ENCODE data around the gene JAG2. TPM values are rescaled to one million over a fixed set of nuclear protein-coding genes. Genes with fewer than 3 reads are reported as not detected.

Gene JAG2
- total RNA-seq, 3 donors from 2014 or later (not counting 1 experiment from before 2014, with no cell fraction given): 3.5 to 6.6 (median 6.1) TPM

DNA sequence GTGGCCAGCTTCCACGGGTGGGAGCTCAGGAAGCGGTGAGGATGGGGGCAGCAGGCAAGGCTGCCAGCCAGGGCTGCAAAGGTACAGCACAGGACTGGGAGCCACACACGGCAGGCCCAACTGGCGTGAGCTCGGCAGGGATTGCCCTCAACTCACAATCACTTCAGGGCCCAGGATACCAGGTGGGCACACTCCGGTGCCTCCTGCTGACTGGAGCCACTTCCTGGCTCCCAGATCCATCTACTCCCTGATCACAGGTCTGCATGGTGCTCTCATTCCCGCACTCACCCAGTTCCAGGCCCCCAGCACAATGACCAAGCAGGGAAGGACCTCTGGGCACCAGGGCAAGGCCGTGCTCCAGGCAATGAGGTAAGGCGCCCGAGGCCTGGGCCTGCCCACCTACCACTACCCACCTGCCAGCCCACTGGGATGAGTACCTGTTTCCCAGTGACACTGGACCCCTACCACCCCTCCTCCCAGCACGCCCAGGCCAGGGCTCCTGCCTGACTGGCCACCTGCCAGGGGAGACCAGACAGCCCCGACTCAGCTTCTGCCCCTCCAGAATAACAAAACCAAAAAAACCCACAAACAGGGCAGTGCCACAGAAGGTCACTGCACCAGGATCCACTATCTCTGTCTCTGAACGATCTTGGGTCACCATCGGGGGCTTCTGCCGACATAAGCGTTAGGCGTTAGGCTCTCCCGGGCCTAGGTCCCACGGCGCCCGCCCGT lies 1.8 kb downstream of the JAG2 start:
- H3K9me3 Mint-ChIP-seq: no peaks in the 10 kb centered on the region
- peaks cover 23% of the 10 kb centered on the region for H3K4me1 ChIP-seq (ENCODE audit: control insufficient read depth, insufficient read depth, low read length)
- ATAC-seq: no peak
- peaks cover 0 to 19% of the 10 kb centered on the region in 2 donors for H3K27me3 Mint-ChIP-seq (ENCODE audit: low read depth in 2 of 2)
- no peak for DNase-seq
- no peak overlapping the region for H3K27ac Mint-ChIP-seq
- H3K27ac ChIP-seq (ENCODE audit: low read length): no peak overlapping the region
- no peaks in the 10 kb centered on the region for H3K9me3 ChIP-seq (ENCODE audit: control insufficient read depth, insufficient read depth, low read length)
- no peaks in the 10 kb centered on the region for H3K36me3 ChIP-seq (ENCODE audit: control insufficient read depth, insufficient read depth, low read length)
- H3K4me3 ChIP-seq (ENCODE audit: low read length): no peak overlapping the region
- H3K4me3 Mint-ChIP-seq: peak overlapping the region; percentile 56
- H3K36me3 Mint-ChIP-seq: no peaks in the 10 kb centered on the region
- TF ChIP-seq, protein P1, sequence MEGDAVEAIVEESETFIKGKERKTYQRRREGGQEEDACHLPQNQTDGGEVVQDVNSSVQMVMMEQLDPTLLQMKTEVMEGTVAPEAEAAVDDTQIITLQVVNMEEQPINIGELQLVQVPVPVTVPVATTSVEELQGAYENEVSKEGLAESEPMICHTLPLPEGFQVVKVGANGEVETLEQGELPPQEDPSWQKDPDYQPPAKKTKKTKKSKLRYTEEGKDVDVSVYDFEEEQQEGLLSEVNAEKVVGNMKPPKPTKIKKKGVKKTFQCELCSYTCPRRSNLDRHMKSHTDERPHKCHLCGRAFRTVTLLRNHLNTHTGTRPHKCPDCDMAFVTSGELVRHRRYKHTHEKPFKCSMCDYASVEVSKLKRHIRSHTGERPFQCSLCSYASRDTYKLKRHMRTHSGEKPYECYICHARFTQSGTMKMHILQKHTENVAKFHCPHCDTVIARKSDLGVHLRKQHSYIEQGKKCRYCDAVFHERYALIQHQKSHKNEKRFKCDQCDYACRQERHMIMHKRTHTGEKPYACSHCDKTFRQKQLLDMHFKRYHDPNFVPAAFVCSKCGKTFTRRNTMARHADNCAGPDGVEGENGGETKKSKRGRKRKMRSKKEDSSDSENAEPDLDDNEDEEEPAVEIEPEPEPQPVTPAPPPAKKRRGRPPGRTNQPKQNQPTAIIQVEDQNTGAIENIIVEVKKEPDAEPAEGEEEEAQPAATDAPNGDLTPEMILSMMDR (IDR thresholded peaks at IDR 0.05): no peak
- H3K4me1 Mint-ChIP-seq: peaks cover under 1 to 15% of the 10 kb centered on the region in 2 donors
- intact Hi-C loops (cut with micrococcal nuclease): loop anchor here (5.0 kb wide), 1 partner anchor 74 kb away; no protein-coding TSS in a partner anchor
- peaks cover 23% of the 10 kb centered on the region for H3K27me3 ChIP-seq (ENCODE audit: control insufficient read depth, insufficient read depth, low read length)
- 67% methylated on average over 22 of the region's 22 CpGs for WGBS (ENCODE audit: insufficient coverage)

DNA sequence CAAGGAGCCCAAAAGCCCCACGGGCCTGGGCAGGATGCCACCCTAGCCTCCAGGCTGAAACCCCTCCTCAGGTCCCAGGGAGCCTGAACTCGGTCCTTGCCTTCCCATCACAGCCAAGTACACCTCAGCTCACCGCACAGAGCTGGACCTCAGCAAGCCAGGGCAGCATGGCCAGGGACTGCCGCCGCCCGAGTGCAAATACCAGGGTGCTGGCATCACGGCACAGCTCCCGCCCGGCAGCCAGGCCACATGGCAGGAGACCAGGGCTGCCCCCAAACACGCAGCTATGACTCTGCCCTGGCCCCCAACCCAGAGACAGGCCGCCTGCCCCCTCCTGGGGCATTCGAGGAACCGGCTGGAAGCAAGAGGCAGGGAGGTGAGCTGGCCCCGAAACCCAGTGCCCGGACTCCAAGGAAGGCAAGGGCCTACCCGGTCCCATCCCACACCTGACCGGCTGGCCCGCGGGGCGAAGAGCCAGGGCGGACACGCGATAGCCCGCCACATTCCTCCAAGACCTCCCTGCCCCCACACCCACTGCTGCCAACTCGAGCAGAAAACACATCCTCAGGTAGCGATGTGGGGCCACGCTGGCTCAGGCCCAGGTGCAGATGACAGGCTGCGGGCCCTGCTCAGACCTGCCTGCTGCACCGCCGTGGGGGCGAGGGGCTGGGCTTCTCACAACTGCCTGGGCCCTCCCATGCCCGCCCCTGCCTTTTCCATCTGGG lies 2.7 kb downstream of the JAG2 start:
- ATAC-seq (no peak), DNase-seq (no peak)
- Histone ChIP-seq H3K36me3 (ENCODE audit: control insufficient read depth, insufficient read depth, low read length) (no peaks in the 10 kb centered on the region), H3K4me1 (ENCODE audit: control insufficient read depth, insufficient read depth, low read length) (peaks cover 19% of the 10 kb centered on the region), H3K27me3 (ENCODE audit: control insufficient read depth, insufficient read depth, low read length) (peaks cover 21% of the 10 kb centered on the region), H3K9me3 (ENCODE audit: control insufficient read depth, insufficient read depth, low read length) (no peaks in the 10 kb centered on the region), H3K27ac (ENCODE audit: low read length) (no peak overlapping the region), H3K4me3 (ENCODE audit: low read length) (no peak overlapping the region)
- H3K36me3 Mint-ChIP-seq: no peaks in the 10 kb centered on the region
- peaks cover 0 to 19% of the 10 kb centered on the region in 2 donors for H3K27me3 Mint-ChIP-seq (ENCODE audit: low read depth in 2 of 2)
- H3K9me3 Mint-ChIP-seq: no peaks in the 10 kb centered on the region
- H3K4me1 Mint-ChIP-seq: peaks cover 0 to 13% of the 10 kb centered on the region in 2 donors
- H3K4me3 Mint-ChIP-seq: peak overlapping the region; percentile 28
- WGBS (ENCODE audit: insufficient coverage): 93% methylated on average over 32 of the region's 32 CpGs
- intact Hi-C loops (cut with micrococcal nuclease): loop anchor here (5.0 kb wide), 1 partner anchor 74 kb away; no protein-coding TSS in a partner anchor
- TF ChIP-seq, protein P1 (IDR thresholded peaks at IDR 0.05): no peak
- H3K27ac Mint-ChIP-seq: no peak overlapping the region

DNA sequence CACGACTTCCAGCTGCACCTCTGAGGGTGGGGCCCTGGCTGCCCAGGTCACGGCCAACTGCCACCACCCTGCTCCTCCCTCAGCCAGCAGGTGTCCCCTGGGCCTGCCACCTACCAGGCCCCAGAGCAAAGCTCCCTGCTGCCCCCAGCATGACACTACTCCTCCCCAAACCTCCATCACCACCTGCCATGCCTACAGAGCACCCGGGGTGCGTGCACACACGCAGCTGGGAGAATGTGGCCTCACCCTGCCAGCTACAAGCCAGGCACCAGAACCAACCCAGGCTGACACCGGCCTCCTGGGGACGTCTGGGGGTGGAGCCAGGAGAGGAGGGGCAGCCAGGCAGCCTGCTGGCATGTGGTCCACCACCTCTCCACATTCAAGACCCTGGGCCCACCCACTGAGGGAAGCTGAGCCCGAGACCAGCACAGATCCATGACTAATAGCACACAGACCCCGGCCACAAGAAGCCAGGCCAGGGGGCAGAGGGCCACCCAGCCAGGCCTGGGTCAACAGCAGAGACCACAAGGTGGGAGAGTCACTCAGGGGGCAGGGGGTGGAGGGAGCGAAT lies 3.4 kb downstream of the JAG2 start:
- DNase-seq: no peak
- Mint-ChIP-seq H3K4me3 (peak overlapping the region; percentile 17), H3K9me3 (no peaks in the 10 kb centered on the region), H3K4me1 (peaks cover 0 to 15% of the 10 kb centered on the region in 2 donors), H3K27me3 (ENCODE audit: low read depth in 2 of 2) (peaks cover 0 to 17% of the 10 kb centered on the region in 2 donors), H3K27ac (no peak overlapping the region), H3K36me3 (no peaks in the 10 kb centered on the region)
- Histone ChIP-seq H3K4me1 (ENCODE audit: control insufficient read depth, insufficient read depth, low read length) (peaks cover 12% of the 10 kb centered on the region), H3K9me3 (ENCODE audit: control insufficient read depth, insufficient read depth, low read length) (no peaks in the 10 kb centered on the region), H3K27me3 (ENCODE audit: control insufficient read depth, insufficient read depth, low read length) (peaks cover 16% of the 10 kb centered on the region), H3K36me3 (ENCODE audit: control insufficient read depth, insufficient read depth, low read length) (no peaks in the 10 kb centered on the region), H3K4me3 (ENCODE audit: low read length) (no peak overlapping the region), H3K27ac (ENCODE audit: low read length) (no peak overlapping the region)
- intact Hi-C loops (cut with micrococcal nuclease): loop anchor here (5.0 kb wide), 1 partner anchor 73 kb away; no protein-coding TSS in a partner anchor
- no peak for ATAC-seq
- TF ChIP-seq, protein P1 (IDR thresholded peaks at IDR 0.05): no peak
- 76% methylated on average over 10 of the region's 10 CpGs for WGBS (ENCODE audit: insufficient coverage)

Measured in natural killer cell (primary cell).